HUES48 (cell line): ENCODE measurements around the gene SLC19A1.

Experiments
- H3K27ac ChIP-seq: one replicate; pipeline ENCODE4 v1.7.0; 2013; ENCODE audit warnings: low read depth, low read length, inconsistent platforms
- H3K27me3 ChIP-seq: 2 replicates; pipeline ENCODE4 v1.6.1; 2013; ENCODE audit warnings: mild to moderate bottlenecking, low read length; ENCODE audit not compliant: control insufficient read depth, insufficient read depth
- H3K36me3 ChIP-seq: 2 replicates; pipeline ENCODE4 v1.6.1; 2013; ENCODE audit warnings: low read length; ENCODE audit not compliant: control insufficient read depth, insufficient read depth
- H3K4me1 ChIP-seq: 2 replicates; pipeline ENCODE4 v1.6.1; 2013; ENCODE audit warnings: mild to moderate bottlenecking, low read length; ENCODE audit not compliant: control insufficient read depth, insufficient read depth
- H3K4me3 ChIP-seq: 2 replicates; pipeline ENCODE4 v1.5.1; 2013; ENCODE audit warnings: mild to moderate bottlenecking, low read depth, low read length
- H3K9ac ChIP-seq: 2 replicates; pipeline ENCODE4 v1.6.1; 2013; ENCODE audit warnings: mild to moderate bottlenecking, low read depth, low read length, moderate library complexity
- H3K9me3 ChIP-seq: 2 replicates; pipeline ENCODE4 v1.6.1; 2013; ENCODE audit warnings: low read length; ENCODE audit not compliant: control insufficient read depth, insufficient read depth

SLC19A1 gene

DNA sequence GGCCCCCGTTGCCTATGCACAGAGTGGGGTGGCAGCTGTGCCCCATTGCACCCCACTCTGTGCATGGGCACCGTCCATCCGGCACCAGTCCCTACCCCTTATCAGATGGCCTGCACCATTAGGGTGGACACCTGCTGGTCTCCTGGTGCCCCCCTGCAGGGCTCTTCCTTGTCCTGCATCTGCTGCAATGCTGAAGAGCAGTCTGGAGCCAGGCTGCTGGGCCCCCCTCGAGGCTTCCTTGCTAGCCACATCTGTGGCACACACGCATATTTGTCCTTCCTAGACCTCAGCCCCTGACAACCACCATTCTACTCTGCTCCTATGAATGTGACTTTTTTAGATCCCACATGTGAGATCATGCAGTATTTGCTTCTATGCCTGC is 80.9 kb downstream of the SLC19A1 start:
- H3K27ac ChIP-seq, result no peak overlapping the region
- H3K27me3 ChIP-seq, result no peaks in the 10 kb centered on the region
- H3K4me3 ChIP-seq, result no peak overlapping the region
- no peaks in the 10 kb centered on the region for H3K4me1 ChIP-seq
- no peak overlapping the region for H3K9ac ChIP-seq
- H3K36me3 ChIP-seq, result peaks cover 17% of the 10 kb centered on the region
- H3K9me3 ChIP-seq, result no peaks in the 10 kb centered on the region

DNA sequence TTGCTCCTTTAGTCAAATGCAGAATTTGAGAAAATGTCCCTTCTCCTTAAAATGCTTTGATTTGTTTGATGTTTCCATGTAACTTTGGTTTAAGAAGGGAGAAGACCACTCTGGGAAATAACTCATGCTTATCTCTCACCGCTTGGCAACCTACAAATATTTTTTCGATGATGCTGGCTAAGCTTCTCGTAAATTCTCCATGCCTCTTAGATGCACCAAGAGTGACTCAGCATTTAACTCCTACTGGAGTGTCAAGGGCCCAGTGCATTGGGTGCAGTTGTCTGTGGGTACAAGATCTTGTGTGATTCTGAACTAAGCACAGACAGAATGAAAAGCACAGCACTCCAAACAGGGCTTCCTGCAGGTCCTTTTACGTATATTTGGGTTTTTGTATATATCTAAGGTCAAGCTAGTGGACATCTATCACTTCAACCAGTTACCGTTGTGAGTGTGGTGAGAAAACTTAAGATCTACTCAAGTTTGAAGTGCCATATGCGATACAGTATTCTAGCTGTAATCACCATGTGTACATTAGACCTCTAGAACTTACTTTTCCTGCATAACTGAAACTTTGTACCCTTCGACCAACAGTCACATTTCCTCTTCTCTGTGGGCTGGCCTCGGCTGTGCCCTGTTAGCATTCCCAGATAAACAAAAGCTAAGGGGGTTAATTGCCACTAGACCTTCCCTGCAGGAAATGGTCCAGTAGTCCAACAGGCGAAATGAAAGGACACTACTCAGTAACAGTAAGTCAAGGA is 81.5 kb downstream of the SLC19A1 start:
- Histone ChIP-seq H3K9ac (no peak overlapping the region), H3K9me3 (no peaks in the 10 kb centered on the region), H3K4me3 (no peak overlapping the region), H3K27me3 (no peaks in the 10 kb centered on the region), H3K36me3 (peaks cover 22% of the 10 kb centered on the region), H3K4me1 (no peaks in the 10 kb centered on the region), H3K27ac (no peak overlapping the region)

DNA sequence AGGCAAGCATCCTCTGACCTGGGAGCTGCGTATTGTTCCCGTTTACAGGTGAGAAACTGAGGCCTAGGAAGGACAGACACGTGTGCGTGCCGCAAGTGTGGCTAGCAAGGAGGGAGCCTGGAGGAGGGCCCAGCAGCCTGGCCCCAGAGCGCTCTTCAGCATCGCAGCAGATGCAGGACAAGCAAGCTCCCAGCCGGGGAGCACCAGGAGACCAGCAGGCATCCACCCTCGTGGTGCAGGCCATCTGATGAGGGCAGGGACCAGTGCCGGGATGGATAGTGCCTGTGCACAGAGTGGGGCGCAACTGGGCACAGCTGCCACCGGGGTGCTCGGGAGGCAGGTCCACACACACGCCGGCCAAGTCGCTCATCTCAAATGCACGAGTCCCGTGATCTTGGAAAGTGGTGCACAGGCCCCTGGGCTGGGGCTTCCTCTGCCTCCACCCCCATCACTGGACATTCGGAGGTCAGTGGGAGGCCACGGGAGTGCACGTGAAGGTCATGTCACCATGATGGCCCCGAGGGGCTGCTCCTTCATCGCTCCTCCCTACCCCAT is 82.2 kb downstream of the SLC19A1 start:
- Histone ChIP-seq H3K9ac (no peak overlapping the region), H3K4me1 (no peaks in the 10 kb centered on the region), H3K27ac (no peak overlapping the region), H3K27me3 (no peaks in the 10 kb centered on the region), H3K36me3 (peaks cover 25% of the 10 kb centered on the region), H3K4me3 (no peak overlapping the region), H3K9me3 (no peaks in the 10 kb centered on the region)

DNA sequence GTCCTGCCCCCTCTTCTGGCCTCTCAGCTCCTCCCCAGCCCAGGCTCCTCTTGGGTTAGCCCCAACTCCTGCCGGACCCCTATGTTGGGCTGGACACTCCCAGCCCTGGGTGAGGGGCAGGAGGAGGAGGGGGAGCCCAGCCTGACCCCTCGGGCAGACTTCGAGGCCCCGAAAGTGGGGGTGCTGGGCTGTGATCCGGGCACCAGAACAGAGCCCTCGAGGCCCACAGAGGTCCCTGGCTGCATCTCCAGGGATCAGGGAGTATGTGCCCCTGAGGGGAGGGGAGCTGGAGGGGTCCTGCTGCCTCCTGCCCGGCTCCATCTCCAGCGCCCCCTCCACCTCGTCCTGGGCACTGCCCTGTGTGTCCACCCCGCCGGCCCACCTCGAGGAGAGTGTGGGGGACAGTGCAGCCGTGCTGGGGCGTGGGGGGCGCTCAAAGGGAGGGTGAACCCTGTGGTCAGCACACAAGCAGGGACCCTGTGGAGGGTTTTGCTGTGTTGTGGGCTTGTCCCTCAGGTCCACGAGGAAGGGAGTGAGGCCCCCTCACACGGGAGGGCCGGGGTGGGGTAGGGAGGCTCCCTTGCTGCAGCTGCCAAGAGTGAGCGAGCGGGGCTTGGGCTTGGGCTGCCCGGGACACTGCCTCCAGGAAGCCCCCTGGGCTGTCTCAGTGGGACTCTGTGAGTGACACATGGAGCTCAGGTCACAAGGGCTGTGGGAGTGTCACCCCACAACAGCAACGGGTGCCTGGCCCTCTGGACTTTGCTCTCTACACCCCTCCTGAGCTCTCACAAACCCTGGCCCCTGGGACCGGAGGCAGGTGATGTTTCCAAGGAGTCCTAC is 82.8 kb downstream of the SLC19A1 start:
- no peak overlapping the region for H3K4me3 ChIP-seq
- no peaks in the 10 kb centered on the region for H3K27me3 ChIP-seq
- no peak overlapping the region for H3K27ac ChIP-seq
- no peaks in the 10 kb centered on the region for H3K9me3 ChIP-seq
- H3K36me3 ChIP-seq, result peaks cover 25% of the 10 kb centered on the region
- H3K4me1 ChIP-seq, result no peaks in the 10 kb centered on the region
- no peak overlapping the region for H3K9ac ChIP-seq

DNA sequence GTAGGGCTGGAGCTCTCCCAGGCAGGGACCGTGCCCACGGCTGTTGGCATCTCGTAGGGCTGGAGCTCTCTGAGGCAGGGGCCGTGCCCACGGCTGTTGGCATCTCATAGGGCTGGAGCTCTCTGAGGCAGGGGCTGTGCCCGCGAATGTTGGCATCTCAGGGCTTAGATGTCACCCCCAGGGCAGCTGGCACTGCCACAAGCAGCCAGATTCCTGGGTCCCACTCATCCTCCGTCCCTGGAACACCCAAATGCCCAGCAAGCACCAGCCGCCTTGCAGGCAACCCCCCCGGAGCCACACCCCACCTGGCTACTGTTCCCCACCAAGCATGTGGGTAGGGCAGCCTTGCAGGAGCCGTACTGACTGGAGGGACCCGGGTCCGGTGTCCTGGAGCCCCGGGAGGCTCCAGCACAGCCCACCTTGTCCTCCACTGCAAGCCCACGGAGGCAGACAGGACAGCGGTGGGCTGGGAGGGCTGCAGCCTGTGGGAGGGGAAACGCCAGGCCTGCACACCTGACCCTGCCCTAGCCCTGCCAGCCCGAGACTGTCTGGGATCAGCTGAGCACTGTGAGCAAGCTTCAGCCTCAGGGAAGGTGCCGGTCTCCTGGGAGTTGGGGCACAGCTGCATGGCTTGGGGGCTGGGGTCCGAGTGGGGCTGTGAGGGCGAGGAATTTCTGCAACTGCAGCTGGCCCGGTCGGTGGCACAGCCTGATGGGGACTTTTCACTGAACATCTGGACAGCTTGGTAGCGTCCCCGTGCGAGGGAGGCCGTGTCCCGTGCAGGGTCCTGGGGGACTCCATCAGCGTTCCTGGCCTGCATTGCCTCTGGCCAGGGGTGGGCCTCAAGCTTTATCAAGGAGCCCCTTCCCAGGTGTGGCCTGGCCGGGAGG is 83.7 kb downstream of the SLC19A1 start:
- Histone ChIP-seq H3K27me3 (no peaks in the 10 kb centered on the region), H3K36me3 (peaks cover 25% of the 10 kb centered on the region), H3K4me1 (no peaks in the 10 kb centered on the region), H3K27ac (no peak overlapping the region), H3K9me3 (no peaks in the 10 kb centered on the region), H3K4me3 (no peak overlapping the region), H3K9ac (no peak overlapping the region)

DNA sequence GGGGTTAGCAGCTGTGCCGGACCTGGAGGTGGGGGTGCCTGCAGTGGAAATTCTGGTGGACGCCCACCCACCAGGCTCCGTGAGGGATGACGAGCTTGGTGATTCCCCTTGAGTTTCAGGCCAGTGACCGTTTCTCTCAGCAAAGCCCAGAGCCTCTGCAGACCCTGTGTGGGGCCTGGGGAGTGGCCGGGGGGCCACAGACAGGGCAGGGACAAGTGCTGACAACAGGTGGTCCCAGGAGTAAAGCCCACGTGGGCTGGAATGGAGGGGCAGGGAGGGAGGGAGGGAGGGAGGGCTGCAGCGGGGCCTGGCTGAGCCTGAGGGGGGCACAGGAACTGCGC is 84.4 kb downstream of the SLC19A1 start:
- Histone ChIP-seq H3K36me3 (peaks cover 27% of the 10 kb centered on the region), H3K27ac (no peak overlapping the region), H3K9ac (no peak overlapping the region), H3K4me1 (no peaks in the 10 kb centered on the region), H3K4me3 (no peak overlapping the region), H3K9me3 (no peaks in the 10 kb centered on the region), H3K27me3 (no peaks in the 10 kb centered on the region)

DNA sequence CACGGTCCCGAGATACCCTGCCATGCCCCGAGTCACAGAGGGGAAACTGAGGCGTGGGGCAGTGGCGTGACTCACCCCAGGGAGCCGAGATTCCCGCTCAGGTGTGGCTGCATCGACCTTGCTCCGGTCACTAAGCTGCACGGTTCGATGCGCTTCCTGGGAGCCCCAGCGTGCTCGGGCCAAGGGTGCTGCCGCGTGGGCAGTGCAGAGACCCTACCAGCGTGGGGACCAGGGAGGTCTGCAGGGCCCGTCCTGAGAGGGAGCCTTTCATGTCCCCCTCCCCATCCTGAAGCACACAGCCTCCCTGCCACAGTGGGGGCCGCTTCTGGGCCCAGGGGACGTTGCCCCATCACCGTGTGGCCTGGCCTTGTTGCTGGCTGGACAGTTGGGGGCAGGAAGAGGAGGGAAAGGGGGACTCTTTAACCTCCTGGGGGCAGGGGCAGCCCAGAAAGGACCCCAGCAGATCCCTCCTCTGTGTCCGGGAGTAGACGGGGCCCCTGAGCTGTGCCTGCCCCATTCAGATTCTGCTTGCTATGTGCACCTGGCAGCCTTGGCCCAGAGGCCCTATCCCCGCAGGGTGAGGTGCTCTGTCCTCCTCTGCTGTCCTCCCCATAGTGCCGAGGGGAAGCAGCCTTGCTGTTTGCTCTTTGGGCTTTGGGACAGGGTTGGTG is 84.9 kb downstream of the SLC19A1 start:
- Histone ChIP-seq H3K36me3 (peaks cover 27% of the 10 kb centered on the region), H3K27me3 (no peaks in the 10 kb centered on the region), H3K4me3 (no peak overlapping the region), H3K9me3 (peaks cover 3% of the 10 kb centered on the region; the same call in 1 of the 2 replicates), H3K27ac (no peak overlapping the region), H3K9ac (no peak overlapping the region), H3K4me1 (no peaks in the 10 kb centered on the region)

DNA sequence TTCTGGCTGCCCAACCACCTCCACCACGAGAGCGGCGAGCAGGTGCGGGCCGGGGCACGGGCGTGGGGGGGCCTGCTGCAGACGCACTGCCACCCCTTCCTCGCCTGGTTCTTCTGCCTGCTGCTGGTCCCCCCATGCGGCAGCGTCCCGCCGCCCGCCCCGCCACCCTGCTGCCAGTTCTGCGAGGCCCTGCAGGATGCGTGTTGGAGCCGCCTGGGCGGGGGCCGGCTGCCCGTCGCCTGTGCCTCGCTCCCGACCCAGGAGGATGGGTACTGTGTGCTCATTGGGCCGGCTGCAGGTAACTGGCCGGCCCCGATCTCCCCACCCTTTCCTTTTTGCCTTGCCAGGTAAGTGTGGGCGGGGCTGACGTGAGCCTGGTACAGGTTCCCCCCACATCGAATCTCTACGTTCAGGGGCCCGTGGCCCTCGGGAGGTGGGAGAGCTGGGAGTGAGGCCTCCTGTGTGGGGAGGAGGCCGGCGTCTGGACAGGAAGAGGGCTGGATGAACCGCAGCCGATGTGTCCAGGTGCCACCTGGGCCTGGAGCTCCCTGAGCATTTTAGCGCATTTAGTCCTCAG is 85.6 kb downstream of the SLC19A1 start:
- Histone ChIP-seq H3K27ac (no peak overlapping the region), H3K27me3 (no peaks in the 10 kb centered on the region), H3K4me3 (no peak overlapping the region), H3K4me1 (no peaks in the 10 kb centered on the region), H3K9me3 (peaks cover 5% of the 10 kb centered on the region; the same call in 1 of the 2 replicates), H3K36me3 (peaks cover 30% of the 10 kb centered on the region), H3K9ac (no peak overlapping the region)

DNA sequence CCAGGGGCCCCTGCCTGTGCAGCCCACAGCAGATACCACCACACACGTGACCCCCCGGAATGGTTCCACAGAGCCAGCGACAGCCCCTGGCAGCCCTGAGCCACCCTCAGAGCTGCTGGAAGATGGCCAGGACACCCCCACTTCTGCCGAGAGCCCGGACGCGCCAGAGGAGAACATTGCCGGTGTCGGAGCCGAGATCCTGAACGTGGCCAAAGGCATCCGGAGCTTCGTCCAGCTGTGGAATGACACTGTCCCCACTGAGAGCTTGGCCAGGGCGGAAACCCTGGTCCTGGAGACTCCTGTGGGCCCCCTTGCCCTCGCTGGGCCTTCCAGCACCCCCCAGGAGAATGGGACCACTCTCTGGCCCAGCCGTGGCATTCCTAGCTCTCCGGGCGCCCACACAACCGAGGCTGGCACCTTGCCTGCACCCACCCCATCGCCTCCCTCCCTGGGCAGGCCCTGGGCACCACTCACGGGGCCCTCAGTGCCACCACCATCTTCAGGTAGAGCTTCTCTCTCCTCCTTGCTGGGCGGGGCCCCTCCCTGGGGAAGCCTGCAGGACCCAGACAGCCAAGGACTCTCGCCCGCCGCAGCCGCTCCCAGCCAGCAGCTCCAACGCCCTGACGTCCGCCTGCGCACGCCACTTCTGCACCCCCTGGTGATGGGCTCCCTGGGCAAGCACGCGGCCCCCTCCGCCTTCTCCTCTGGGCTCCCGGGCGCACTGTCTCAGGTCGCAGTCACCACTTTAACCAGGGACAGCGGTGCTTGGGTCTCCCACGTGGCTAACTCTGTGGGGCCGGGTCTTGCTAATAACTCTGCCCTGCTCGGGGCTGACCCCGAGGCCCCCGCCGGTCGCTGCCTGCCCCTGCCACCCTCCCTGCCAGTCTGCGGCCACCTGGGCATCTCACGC is 86.3 kb downstream of the SLC19A1 start:
- Histone ChIP-seq H3K9ac (no peak overlapping the region), H3K27me3 (no peaks in the 10 kb centered on the region), H3K4me3 (no peak overlapping the region), H3K9me3 (peaks cover 5% of the 10 kb centered on the region; the same call in 1 of the 2 replicates), H3K4me1 (no peaks in the 10 kb centered on the region), H3K36me3 (peaks cover 27% of the 10 kb centered on the region), H3K27ac (no peak overlapping the region)
